GM23338 (cell line): ENCODE measurements around the gene DNAJB12. TPM values are rescaled to one million over a fixed set of nuclear protein-coding genes. Genes with fewer than 3 reads are reported as not detected.

Experiments used
- ATAC-seq: fragments of 200-7000 bp; cut with Tn5 transposase; 3 replicates; pipeline ENCODE4 v1.9.1; 2020
- DNase-seq: peaks from one replicate; pipeline ENCODE4 v3.0.0-alpha.2; 2015; ENCODE audit warnings: low spot score
- H2AFZ ChIP-seq: fragments of 200-600 bp; sonication (generic); 2 replicates; pipeline ENCODE4 v1.8.0; 2016; ENCODE audit warnings: antibody characterized with exemption, mild to moderate bottlenecking, moderate library complexity
- H3F3A ChIP-seq: fragments of 200-600 bp; sonication (generic); replicated peaks from 2 replicates; pipeline ENCODE4 v1.8.0; 2017; ENCODE audit warnings: antibody characterized with exemption, mixed run types, low read depth
- H3K27ac ChIP-seq: fragments of 200-600 bp; sonication (generic); 2 replicates; pipeline ENCODE4 v1.6.1; 2016; ENCODE audit warnings: low read depth
- H3K27me3 ChIP-seq: fragments of 200-600 bp; sonication (generic); 2 replicates; pipeline ENCODE4 v1.8.0; 2016; ENCODE audit warnings: mild to moderate bottlenecking, mixed run types, moderate library complexity; ENCODE audit not compliant: insufficient read depth
- H3K36me3 ChIP-seq: fragments of 200-600 bp; sonication (generic); 2 replicates; pipeline ENCODE4 v1.8.0; 2016; ENCODE audit warnings: mild to moderate bottlenecking; ENCODE audit not compliant: insufficient read depth
- H3K4me1 ChIP-seq: fragments of 200-600 bp; sonication (generic); 2 replicates; pipeline ENCODE4 v1.8.0; 2016; ENCODE audit warnings: mild to moderate bottlenecking, moderate library complexity; ENCODE audit not compliant: insufficient read depth
- H3K4me2 ChIP-seq: fragments of 200-600 bp; sonication (generic); 2 replicates; pipeline ENCODE4 v1.7.1; 2017; ENCODE audit warnings: mixed run types
- H3K4me3 ChIP-seq: fragments of 200-600 bp; sonication (generic); 2 replicates; pipeline ENCODE4 v1.6.1; 2016; ENCODE audit warnings: mixed run types
- H3K79me2 ChIP-seq: fragments of 200-600 bp; sonication (generic); replicated peaks from 2 replicates; pipeline ENCODE4 v1.8.0; 2017; ENCODE audit warnings: mild to moderate bottlenecking; ENCODE audit not compliant: insufficient read depth
- H3K9me2 ChIP-seq: fragments of 200-600 bp; sonication (generic); 2 replicates; pipeline ENCODE4 v1.8.0; 2017; ENCODE audit not compliant: insufficient read depth
- H4K20me1 ChIP-seq: fragments of 200-600 bp; sonication (generic); replicated peaks from 2 replicates; pipeline ENCODE4 v1.8.0; 2017; ENCODE audit warnings: mild to moderate bottlenecking; ENCODE audit not compliant: insufficient read depth
- H3K27ac Mint-ChIP-seq: 2 replicates; pipeline ENCODE4 v1.8.0; 2020; ENCODE audit warnings: inconsistent platforms, mild to moderate bottlenecking, moderate library complexity, mixed read lengths
- H3K27me3 Mint-ChIP-seq: 3 replicates; pipeline ENCODE4 v1.8.0; 2022; ENCODE audit warnings: low read depth, mild to moderate bottlenecking, moderate library complexity, mixed read lengths, inconsistent platforms; ENCODE audit not compliant: insufficient read depth, poor library complexity
- H3K36me3 Mint-ChIP-seq: 3 replicates; pipeline ENCODE4 v1.8.0; 2021; ENCODE audit warnings: low read depth, mild to moderate bottlenecking, inconsistent platforms, moderate library complexity, mixed read lengths
- H3K4me1 Mint-ChIP-seq: 3 replicates; pipeline ENCODE4 v1.8.0; 2020; ENCODE audit warnings: mild to moderate bottlenecking, inconsistent platforms, mixed read lengths
- H3K4me3 Mint-ChIP-seq: 3 replicates; pipeline ENCODE4 v1.8.0; 2021; ENCODE audit warnings: moderate library complexity, mild to moderate bottlenecking, inconsistent platforms, mixed read lengths
- H3K9me3 Mint-ChIP-seq: 3 replicates; pipeline ENCODE4 v1.8.0; 2020; ENCODE audit warnings: moderate library complexity, mild to moderate bottlenecking, inconsistent platforms, mixed read lengths
- CTCF ChIP-seq, 2 experiments: fragments of 200-600 bp in 1 of 2; sonication (generic) in 1 of 2; conservative IDR thresholded peaks; 2 replicates each; pipeline versions ENCODE4 v1.5.1 to v1.6.1; 2016 to 2017; ENCODE audit warnings: antibody characterized with exemption in 2 of 2, low read depth in 2 of 2, mild to moderate bottlenecking in 2 of 2, moderate library complexity in 1 of 2
- EZH2 ChIP-seq: fragments of 200-600 bp; sonication (generic); IDR thresholded peaks from one replicate; pipeline ENCODE4 v1.8.0; 2017; ENCODE audit warnings: antibody characterized with exemption, mild to moderate bottlenecking, low read depth; ENCODE audit not compliant: unreplicated experiment
- JUNB ChIP-seq: IDR thresholded peaks from one replicate; pipeline ENCODE4 v1.6.1; 2016; ENCODE audit warnings: antibody characterized with exemption; ENCODE audit not compliant: unreplicated experiment
- NANOG ChIP-seq: IDR thresholded peaks from 2 replicates; pipeline ENCODE4 v1.6.1; 2016; ENCODE audit warnings: antibody characterized with exemption, borderline replicate concordance
- STAT1 ChIP-seq: IDR thresholded peaks from one replicate; pipeline ENCODE4 v1.6.1; 2016; ENCODE audit warnings: antibody characterized with exemption; ENCODE audit not compliant: unreplicated experiment
- ZNF114 ChIP-seq: fragments of 250-450 bp; sonication (Bioruptor Pico); IDR thresholded peaks from 2 replicates; pipeline ENCODE4 v1.5.0; 2020; ENCODE audit warnings: mild to moderate bottlenecking, moderate library complexity
- ZNF331 ChIP-seq: fragments of 250-450 bp; sonication (Bioruptor Pico); IDR thresholded peaks from 2 replicates; pipeline ENCODE4 v1.5.0; 2020; ENCODE audit warnings: low read depth, mild to moderate bottlenecking, moderate library complexity
- polyA plus RNA-seq: library from polyadenylated mRNA; unstranded; fragments of >200 nt; fragmentation: Nextera tagmentation; extraction: Ambion mirVana; gene quantifications from 2 replicates; pipeline ENCODE4 v1.2.1, GENCODE V29; 2016
- total RNA-seq: library from RNA; depleted of rRNA; stranded (reverse); fragments of >200 nt; shearing (Covaris generic); gene quantifications from 2 replicates; pipeline ENCODE4 v1.2.3, GENCODE V29; 2014
- TF ChIP-seq, protein P1 (sequence below): IDR thresholded peaks from 2 replicates; pipeline ENCODE4 v1.6.1; 2016; ENCODE audit warnings: antibody characterized with exemption

DNAJB12 gene
- total and polyA plus RNA-seq, 2 experiments from 2014 or later, result 12.8 to 16.0 TPM

DNA sequence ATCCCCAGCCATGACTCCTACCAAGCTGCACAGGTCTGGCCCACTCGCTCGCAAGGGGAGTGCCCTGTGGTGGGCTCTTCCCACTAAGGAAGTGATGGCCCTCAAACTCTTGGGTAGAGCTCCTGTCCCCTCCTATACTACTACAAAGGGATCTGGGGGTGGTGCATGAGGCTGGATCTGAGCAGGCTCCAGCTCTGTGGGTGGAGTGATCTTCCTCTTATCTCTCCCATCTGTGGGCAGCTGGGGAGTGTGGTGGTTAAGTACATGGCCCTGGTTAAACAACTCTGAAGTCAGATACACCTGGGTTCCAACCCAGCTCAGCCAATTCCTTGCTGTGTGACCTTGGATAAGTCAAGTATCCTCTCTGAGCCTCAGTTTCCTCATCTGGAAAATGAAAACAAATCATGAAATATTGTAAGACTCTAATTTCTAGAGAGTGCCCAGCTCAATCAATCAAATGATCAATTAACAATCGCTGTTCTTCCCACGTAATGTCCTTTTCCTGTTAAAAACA is 63.6 kb downstream of the DNAJB12 start:
- H3K27me3 ChIP-seq, result no peaks in the 10 kb centered on the region
- Mint-ChIP-seq H3K36me3 (no peaks in the 10 kb centered on the region; the same call in 2 of the 3 replicates), H3K27me3 (peaks cover 4% of the 10 kb centered on the region), H3K4me3 (no peak overlapping the region), H3K4me1 (peaks cover 12% of the 10 kb centered on the region), H3K9me3 (no peaks in the 10 kb centered on the region), H3K27ac (no peak overlapping the region)
- peak overlapping the region; percentile 28; the same call in 1 of the 2 replicates for H2AFZ ChIP-seq
- DNase-seq (no peak), ATAC-seq (no peak)
- H3K4me1 ChIP-seq, result peaks cover 12% of the 10 kb centered on the region; the same call in 1 of the 2 replicates
- H3K36me3 ChIP-seq, result no peaks in the 10 kb centered on the region
- no peak overlapping the region for H3K4me2 ChIP-seq
- H3K4me3 ChIP-seq, result no peak overlapping the region
- H3K27ac ChIP-seq, result no peak overlapping the region
- no peaks in the 10 kb centered on the region for H3K9me2 ChIP-seq
- no peaks in the 10 kb centered on the region for H3K79me2 ChIP-seq
- H3F3A ChIP-seq, result 0 out of 2 replicates have a peak, but pooled peaks cover 8% of the 10 kb centered on the region
- H4K20me1 ChIP-seq, result no peaks in the 10 kb centered on the region
- TF ChIP-seq STAT1, result no peak

DNA sequence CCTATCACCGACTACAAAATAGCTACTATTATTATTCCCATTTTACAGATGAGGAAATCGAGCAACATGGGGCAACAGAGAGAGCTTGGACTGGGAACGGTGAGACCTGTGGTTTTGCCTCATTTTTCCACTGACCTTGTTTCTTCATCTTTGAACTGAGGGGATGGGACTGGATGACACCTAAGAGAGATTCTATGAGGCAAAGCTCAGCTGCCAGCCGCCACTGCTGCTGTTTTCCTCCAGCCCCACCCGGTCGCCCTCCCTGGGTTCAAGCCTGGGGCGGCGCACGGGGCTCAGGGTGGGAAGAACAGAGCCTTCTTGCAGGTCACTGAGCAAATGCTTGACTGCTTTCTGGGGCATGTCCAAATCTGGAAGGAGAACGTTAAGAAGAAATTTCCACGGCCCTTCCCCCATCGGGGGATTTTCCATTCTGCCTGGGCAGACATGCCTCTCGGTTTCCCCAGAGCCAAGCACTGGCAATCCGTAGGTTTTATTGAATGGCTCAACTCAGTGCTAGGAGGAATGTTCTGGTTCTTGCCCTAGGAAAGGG is 68.7 kb downstream of the DNAJB12 start:
- no peak for ATAC-seq
- no peak overlapping the region for H3K4me3 Mint-ChIP-seq

More for the DNA sequence above, 68.7 kb downstream of the DNAJB12 start:
- H3K4me3 ChIP-seq, result no peak overlapping the region
- peak overlapping the region; percentile 95 for H2AFZ ChIP-seq
- Mint-ChIP-seq H3K27ac (no peak overlapping the region), H3K4me1 (peaks cover 7% of the 10 kb centered on the region; the same call in 2 of the 3 replicates), H3K27me3 (peaks cover 2% of the 10 kb centered on the region), H3K36me3 (no peaks in the 10 kb centered on the region; the same call in 2 of the 3 replicates), H3K9me3 (no peaks in the 10 kb centered on the region)
- H4K20me1 ChIP-seq, result no peaks in the 10 kb centered on the region
- H3K79me2 ChIP-seq, result no peaks in the 10 kb centered on the region
- 0 out of 2 replicates have a peak, but pooled peaks cover 4% of the 10 kb centered on the region for H3F3A ChIP-seq
- DNase-seq, result no peak
- no peaks in the 10 kb centered on the region for H3K9me2 ChIP-seq
- no peaks in the 10 kb centered on the region for H3K36me3 ChIP-seq
- H3K27me3 ChIP-seq, result no peaks in the 10 kb centered on the region
- no peak overlapping the region for H3K4me2 ChIP-seq
- H3K27ac ChIP-seq, result no peak overlapping the region
- no peak for TF ChIP-seq ZNF331 (CRISPR knock-in tag)
- TF ChIP-seq NANOG, result no peak
- TF ChIP-seq JUNB, result no peak
- TF ChIP-seq, protein P1, sequence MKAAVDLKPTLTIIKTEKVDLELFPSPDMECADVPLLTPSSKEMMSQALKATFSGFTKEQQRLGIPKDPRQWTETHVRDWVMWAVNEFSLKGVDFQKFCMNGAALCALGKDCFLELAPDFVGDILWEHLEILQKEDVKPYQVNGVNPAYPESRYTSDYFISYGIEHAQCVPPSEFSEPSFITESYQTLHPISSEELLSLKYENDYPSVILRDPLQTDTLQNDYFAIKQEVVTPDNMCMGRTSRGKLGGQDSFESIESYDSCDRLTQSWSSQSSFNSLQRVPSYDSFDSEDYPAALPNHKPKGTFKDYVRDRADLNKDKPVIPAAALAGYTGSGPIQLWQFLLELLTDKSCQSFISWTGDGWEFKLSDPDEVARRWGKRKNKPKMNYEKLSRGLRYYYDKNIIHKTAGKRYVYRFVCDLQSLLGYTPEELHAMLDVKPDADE, result no peak
- TF ChIP-seq CTCF (conservative IDR thresholded peaks at IDR 0.05; ENCODE audit: low read depth in 2 of 2), result no peak
- no peak for TF ChIP-seq EZH2
- no peak for TF ChIP-seq ZNF114 (CRISPR knock-in tag)
- H3K4me1 ChIP-seq, result peaks cover 4% of the 10 kb centered on the region; the same call in 1 of the 2 replicates
